ENCODE results near the gene PRKRA.
"Not testable (repeated sequence)": the region's sequence is repeated elsewhere in the genome, so short reads cannot be mapped to it uniquely, and the experiment has no call there.

The PRKRA gene

GRCh38 chr2:178450774-178451525 lies at the start of gene PRKRA, which contains the start of gene PJVK:
Gene PRKRA, minus strand, starts transcription at chr2:178451175. Its CDS starts 145 bp downstream, at chr2:178451030.
Gene PJVK, plus strand, starts transcription at chr2:178451378. Its CDS starts 2,032 bp downstream, at chr2:178453410.
- DNase-seq (ENCODE audit: low read depth in 2 of 2): peak; percentile 92 to 93

GRCh38 chr2:178499640-178500039 lies 48.7 kb upstream of the PRKRA start:
- DNase-seq (ENCODE audit: low read depth in 2 of 2): no peak

- no peak for DNase-seq (ENCODE audit: low read depth in 2 of 2)
Measured at GRCh38 chr2:178498137-178498536, 47.2 kb upstream of the PRKRA start.

GRCh38 chr2:178496049-178496448 lies 45.1 kb upstream of the PRKRA start:
- no peak for DNase-seq (ENCODE audit: low read depth in 2 of 2)

- DNase-seq (ENCODE audit: low read depth in 2 of 2): no peak
Measured at GRCh38 chr2:178491612-178492011, 40.6 kb upstream of the PRKRA start.

GRCh38 chr2:178485356-178485755 lies 34.4 kb upstream of the PRKRA start:
- DNase-seq (ENCODE audit: low read depth in 2 of 2): no peak

GRCh38 chr2:178484245-178485041 lies 33.5 kb upstream of the PRKRA start:
- no peak for DNase-seq (ENCODE audit: low read depth in 2 of 2)

GRCh38 chr2:178482437-178482836 lies 31.5 kb upstream of the PRKRA start:
- DNase-seq (ENCODE audit: low read depth in 2 of 2): no peak

- peak; percentile 78 to 83 for DNase-seq (ENCODE audit: low read depth in 2 of 2)
Measured at GRCh38 chr2:178480227-178481181, 29.5 kb upstream of the PRKRA start, which contains the start of gene PLEKHA3. Gene PLEKHA3, plus strand, starts transcription at chr2:178480457. Its CDS starts 413 bp downstream, at chr2:178480870.

- no peak for DNase-seq (ENCODE audit: low read depth in 2 of 2)
Measured at GRCh38 chr2:178479758-178480226, 28.8 kb upstream of the PRKRA start.

GRCh38 chr2:178479275-178479616 lies 28.3 kb upstream of the PRKRA start:
- DNase-seq (ENCODE audit: low read depth in 2 of 2): no peak

- peak; percentile 47 to 49 for DNase-seq (ENCODE audit: low read depth in 2 of 2)
Measured at GRCh38 chr2:178478439-178479274, 27.7 kb upstream of the PRKRA start, which contains the start of gene FKBP7. Gene FKBP7, minus strand, starts transcription at chr2:178478600. Its CDS starts 101 bp downstream, at chr2:178478499.

- DNase-seq (ENCODE audit: low read depth in 2 of 2): no peak
Measured at GRCh38 chr2:178478130-178478438, 27.1 kb upstream of the PRKRA start.

- no peak for DNase-seq (ENCODE audit: low read depth in 2 of 2)
Measured at GRCh38 chr2:178477443-178478129, 26.6 kb upstream of the PRKRA start.

GRCh38 chr2:178476477-178476876 lies 25.5 kb upstream of the PRKRA start:
- no peak for DNase-seq (ENCODE audit: low read depth in 2 of 2)

GRCh38 chr2:178474560-178474959 lies 23.6 kb upstream of the PRKRA start:
- no peak for DNase-seq (ENCODE audit: low read depth in 2 of 2)

- no peak for DNase-seq (ENCODE audit: low read depth in 2 of 2)
Measured at GRCh38 chr2:178473931-178474330, 23.0 kb upstream of the PRKRA start.

GRCh38 chr2:178473373-178473772 lies 22.4 kb upstream of the PRKRA start:
- no peak for DNase-seq (ENCODE audit: low read depth in 2 of 2)

- DNase-seq (ENCODE audit: low read depth in 2 of 2): not testable (repeated sequence)
Measured at GRCh38 chr2:178471313-178471712, 20.3 kb upstream of the PRKRA start.

GRCh38 chr2:178469219-178469849 lies 18.4 kb upstream of the PRKRA start:
- DNase-seq (ENCODE audit: low read depth in 2 of 2): no peak

All from fibroblast of skin of left biceps (primary cell).